HG02870 (cell line): ENCODE data around the gene CNDP1.

Experiments
- ATAC-seq: cut with Tn5 transposase; IDR thresholded peaks from one replicate; pipeline ENCODE4 v1.9.1; 2021; ENCODE audit warnings: mild to moderate bottlenecking, moderate library complexity; ENCODE audit not compliant: unreplicated experiment

The CNDP1 gene

DNA sequence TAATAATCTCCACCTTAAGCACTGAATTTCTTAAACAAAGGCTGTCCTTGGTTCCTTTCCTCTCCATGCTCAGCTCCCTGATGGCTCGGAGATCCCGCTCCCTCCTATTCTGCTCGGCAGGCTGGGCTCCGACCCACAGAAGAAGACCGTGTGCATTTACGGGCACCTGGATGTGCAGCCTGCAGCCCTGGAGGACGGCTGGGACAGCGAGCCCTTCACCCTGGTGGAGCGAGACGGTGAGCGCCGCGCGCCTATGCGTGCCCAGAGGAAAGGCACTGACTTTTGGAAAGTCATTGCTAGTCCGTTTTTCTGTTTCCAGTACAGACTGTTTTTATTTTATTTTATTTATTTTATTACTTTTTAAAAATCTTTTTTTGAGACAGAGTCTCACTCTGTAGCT, 28.5 kb upstream of the CNDP1 start:
- ATAC-seq = no peak

GRCh38 chr18:74506448-74507084, 27.7 kb upstream of the CNDP1 start:
- ATAC-seq = no peak

GRCh38 chr18:74507097-74507881, 27.0 kb upstream of the CNDP1 start:
- no peak for ATAC-seq

GRCh38 chr18:74507927-74508326, 26.4 kb upstream of the CNDP1 start:
- no peak for ATAC-seq

- ATAC-seq = no peak
Measured at GRCh38 chr18:74508366-74508765, 25.9 kb upstream of the CNDP1 start.

GRCh38 chr18:74508821-74509225, 25.5 kb upstream of the CNDP1 start:
- ATAC-seq = no peak

DNA sequence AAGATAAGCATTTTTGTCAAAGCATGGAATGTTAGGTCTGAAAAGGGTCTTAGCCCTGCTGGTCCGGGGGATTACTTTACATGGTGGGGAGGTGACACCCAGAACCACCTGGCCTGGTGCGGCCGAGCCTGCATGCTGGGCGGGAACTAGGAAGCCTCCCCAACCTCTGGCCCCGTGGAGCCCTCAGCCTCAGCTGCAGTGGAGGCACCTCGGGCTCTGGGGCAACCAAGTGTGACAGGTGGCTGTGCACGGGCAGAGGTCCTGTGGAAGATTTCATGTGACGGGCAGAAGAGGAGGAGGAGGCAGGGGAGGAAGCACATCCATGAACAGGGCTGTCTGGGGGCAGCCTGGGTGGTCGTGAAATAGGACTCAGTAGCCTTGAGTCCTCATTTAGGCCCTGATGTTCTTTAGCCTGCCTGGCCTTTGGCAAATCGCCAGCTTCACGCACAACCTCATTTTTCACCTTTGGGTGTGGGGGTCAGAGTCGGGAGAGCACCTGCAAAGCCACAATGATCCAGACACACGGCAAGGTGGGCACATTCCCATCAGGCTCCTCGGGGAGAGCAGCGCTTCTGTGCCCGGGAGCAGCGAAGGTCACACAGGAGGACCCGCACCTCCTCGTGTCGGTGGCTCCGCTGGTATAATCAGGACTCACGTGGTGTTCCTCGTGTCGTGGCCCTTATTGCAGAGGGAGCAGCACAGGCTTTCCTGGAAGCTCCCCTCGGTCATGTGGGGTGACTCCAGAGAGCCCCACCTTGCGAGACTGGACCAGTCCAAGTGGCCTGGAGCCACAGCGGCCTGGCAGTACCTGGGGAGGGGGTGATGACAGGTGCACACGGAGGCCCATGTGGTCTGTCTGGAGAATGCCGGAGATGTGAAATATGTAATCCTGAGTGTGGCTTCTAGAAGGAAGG, 24.2 kb upstream of the CNDP1 start:
- ATAC-seq = no peak

DNA sequence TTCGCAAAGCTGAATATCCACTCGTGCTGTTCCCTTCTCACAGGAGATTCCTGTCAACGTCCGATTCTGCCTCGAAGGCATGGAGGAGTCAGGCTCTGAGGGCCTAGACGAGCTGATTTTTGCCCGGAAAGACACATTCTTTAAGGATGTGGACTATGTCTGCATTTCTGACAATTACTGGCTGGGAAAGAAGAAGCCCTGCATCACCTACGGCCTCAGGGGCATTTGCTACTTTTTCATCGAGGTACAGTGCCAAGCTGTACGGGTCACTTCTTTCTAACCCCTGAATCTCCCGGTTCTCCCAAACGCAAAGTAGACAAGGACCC, 23.6 kb upstream of the CNDP1 start:
- no peak for ATAC-seq

DNA sequence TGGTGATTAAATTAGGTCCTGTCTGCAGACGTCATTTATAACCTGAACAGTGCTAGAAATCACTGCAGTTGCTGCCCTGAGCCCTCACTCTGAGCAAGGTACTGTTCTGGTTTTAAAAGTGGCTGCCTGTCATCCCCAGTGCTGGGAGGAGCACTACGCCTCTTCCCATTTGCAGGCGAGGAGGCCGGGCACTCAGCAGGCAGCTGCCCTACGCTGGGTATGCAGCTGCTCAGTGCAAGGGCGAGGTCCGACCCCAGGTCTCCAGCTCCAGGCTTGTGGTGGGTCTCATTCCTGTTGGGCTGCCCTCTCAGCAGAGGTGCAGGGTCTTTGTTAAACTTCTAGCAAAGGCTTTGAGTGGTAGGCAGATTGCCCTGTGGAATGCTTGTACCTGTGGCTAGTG, 22.5 kb upstream of the CNDP1 start:
- ATAC-seq = no peak

DNA sequence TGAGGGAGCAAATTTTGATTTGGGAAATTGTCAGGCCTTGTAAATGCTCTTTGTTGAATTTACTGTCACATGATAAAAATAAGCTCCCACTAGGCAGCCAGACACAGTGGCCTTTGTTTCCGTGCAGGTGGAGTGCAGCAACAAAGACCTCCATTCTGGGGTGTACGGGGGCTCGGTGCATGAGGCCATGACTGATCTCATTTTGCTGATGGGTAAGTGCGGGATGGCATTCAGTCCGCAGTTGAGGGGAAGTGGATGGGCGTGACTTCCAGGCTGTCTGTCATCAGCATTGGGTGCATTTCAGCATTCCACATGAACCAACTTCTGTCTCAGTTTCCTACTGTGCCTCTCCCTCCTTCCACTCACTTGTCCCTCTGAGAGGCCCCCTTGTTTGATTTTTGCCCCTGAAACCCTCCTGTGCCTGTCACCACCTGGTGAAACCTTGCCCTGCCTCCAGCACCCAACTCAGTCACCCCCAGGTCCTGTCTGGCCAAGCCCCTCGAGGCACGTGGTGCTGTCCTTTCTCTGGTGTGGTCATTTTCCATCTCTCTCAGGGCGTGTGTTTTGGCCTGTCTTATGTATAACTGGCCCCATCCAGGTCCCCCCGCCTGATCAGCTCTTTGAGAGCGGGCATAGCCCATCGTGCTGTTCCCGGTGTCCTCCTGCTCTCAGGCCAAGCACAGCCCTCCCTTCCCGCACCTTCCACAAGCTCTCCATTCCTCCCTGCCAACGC, 21.8 kb upstream of the CNDP1 start:
- no peak for ATAC-seq

DNA sequence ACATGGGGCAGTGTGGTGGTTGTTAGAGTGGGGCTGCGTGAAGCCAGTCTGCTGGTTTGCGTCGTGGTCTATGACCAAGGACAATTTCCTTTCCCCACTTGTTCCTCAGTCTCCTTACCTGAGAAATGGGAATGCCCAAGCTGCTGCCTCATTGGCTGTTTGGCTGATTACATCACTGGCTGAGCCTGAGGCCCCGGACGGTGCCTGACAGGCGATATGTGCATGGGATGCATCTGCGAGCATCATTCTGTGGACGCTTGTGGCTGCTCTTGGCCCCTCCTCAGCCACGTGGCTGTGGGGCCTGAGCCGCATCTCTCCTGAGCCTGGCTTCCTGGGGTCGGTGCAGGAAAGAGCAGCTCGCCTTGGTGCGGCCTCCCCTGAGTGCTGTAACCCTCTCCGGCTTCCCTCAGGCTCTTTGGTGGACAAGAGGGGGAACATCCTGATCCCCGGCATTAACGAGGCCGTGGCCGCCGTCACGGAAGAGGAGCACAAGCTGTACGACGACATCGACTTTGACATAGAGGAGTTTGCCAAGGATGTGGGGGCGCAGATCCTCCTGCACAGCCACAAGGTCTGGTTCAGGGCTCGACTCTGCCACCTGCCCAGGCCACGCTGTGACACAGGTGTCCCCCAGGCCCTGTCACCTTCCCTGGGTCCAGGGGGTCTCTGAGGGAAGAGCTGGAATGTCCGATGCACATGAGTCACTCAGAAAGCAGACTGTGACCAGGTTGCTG, 21.0 kb upstream of the CNDP1 start:
- ATAC-seq = no peak

- ATAC-seq = no peak
Measured at GRCh38 chr18:74513883-74514205, 20.5 kb upstream of the CNDP1 start.

- ATAC-seq = no peak
Measured at GRCh38 chr18:74514860-74515495, 19.3 kb upstream of the CNDP1 start.

DNA sequence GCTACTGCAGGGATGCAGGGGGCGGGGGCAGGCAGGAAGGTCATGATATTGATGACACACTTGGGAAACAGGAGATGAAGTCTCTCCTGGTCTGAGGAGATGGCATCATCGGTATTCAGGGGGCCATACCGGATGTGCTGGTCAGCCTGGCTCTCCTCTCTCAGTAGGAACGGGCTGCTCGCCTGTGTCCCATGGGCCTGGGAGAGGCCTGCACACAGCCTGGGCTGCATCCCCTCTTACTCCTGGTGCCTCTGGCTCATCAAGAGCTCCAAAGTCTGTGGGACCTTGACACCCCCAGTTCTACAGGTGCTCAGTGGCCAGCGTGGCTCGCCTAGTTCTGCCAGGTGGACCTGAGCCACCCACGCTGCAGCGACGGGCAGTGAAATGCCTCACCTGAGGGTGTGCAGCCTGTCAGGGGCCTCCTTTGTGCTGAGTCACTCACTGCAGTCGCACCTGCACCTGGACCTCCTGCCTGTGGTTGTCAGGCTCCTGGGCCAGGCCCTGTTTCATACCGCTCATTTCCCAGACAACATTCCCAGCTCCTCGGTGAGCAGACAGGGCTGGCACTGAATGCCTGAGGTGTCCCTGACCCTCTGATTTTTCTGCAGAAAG, 18.6 kb upstream of the CNDP1 start:
- ATAC-seq = no peak

- ATAC-seq = no peak
Measured at GRCh38 chr18:74516271-74517235, 17.7 kb upstream of the CNDP1 start.

GRCh38 chr18:74517236-74517630, 17.1 kb upstream of the CNDP1 start:
- no peak for ATAC-seq

GRCh38 chr18:74518456-74519295, 15.6 kb upstream of the CNDP1 start:
- ATAC-seq = no peak
